ENCODE results near the gene PPP1R9A. TPM values are rescaled to one million over a fixed set of nuclear protein-coding genes. Genes with fewer than 3 reads are reported as not detected.

PPP1R9A gene
- total RNA-seq, 1 experiment from 2014 or later, result 13.5 TPM

GRCh38 chr7:94980418-94981142 is 73.2 kb downstream of the PPP1R9A start:
- Histone ChIP-seq H3K4me2 (ENCODE audit: low read length) (no peak overlapping the region), H3K9me3 (ENCODE audit: control insufficient read depth in 1 of 2, insufficient read depth in 1 of 2, low read depth in 1 of 2, low read length in 2 of 2) (no peaks in the 10 kb centered on the region), H4K20me1 (ENCODE audit: insufficient read depth) (no peaks in the 10 kb centered on the region; the same call in 1 of the 2 replicates), H3K4me1 (ENCODE audit: control insufficient read depth in 1 of 2, insufficient read depth in 2 of 2, low read length in 2 of 2) (no peaks in the 10 kb centered on the region), H3K79me2 (ENCODE audit: insufficient read depth, low read length) (no peaks in the 10 kb centered on the region; the same call in 1 of the 2 replicates), H3K9ac (ENCODE audit: low read length) (no peak overlapping the region), H3K27ac (ENCODE audit: low read depth, low read length) (no peak overlapping the region), H3K9me2 (ENCODE audit: insufficient read depth) (no peaks in the 10 kb centered on the region), H3K4me3 (replicated peaks in 1 of 2; ENCODE audit: low read depth in 1 of 2, low read length in 2 of 2) (no peak overlapping the region), H2AFZ (ENCODE audit: low read depth, low read length, poor library complexity, severe bottlenecking) (no peak overlapping the region), H3K36me3 (ENCODE audit: control insufficient read depth in 1 of 2, insufficient read depth in 2 of 2, low read length in 2 of 2) (no peaks in the 10 kb centered on the region), H3K27me3 (ENCODE audit: insufficient read depth, low read length) (no peaks in the 10 kb centered on the region)
- POLR2A ChIA-PET, result no interaction called here
- ATAC-seq (no peak), DNase-seq (ENCODE audit: low read depth, low spot score) (no peak)
- intact Hi-C loops (cut with micrococcal nuclease), result no loop called here
- no TSS peak for BruUV-seq (replicated peaks)
- CTCF ChIA-PET, result no interaction called here
- RAD21 ChIA-PET (ENCODE audit: low non-redundant PET in 1 of 2, low total read pairs in 2 of 2, uncharacterized antibody in 2 of 2, unreplicated experiment in 2 of 2), result no interaction called here
- TF ChIP-seq ATF3 (IDR thresholded peaks at IDR 0.05), result no peak
- no peak for TF ChIP-seq EZH2phosphoT487 (IDR thresholded peaks at IDR 0.05; ENCODE audit: borderline replicate concordance)
- no peak for TF ChIP-seq ELF1 (IDR thresholded peaks at IDR 0.05; ENCODE audit: borderline replicate concordance, low read depth)
- no peak for TF ChIP-seq FOSL1 (IDR thresholded peaks at IDR 0.05; ENCODE audit: low read depth)
- no peak for TF ChIP-seq CEBPB (IDR thresholded peaks at IDR 0.05; ENCODE audit: low read depth)
- TF ChIP-seq JUND (IDR thresholded peaks at IDR 0.05), result no peak
- TF ChIP-seq RAD21 (IDR thresholded peaks at IDR 0.05; ENCODE audit: low read depth), result no peak
- TF ChIP-seq SIN3A (IDR thresholded peaks at IDR 0.05; ENCODE audit: low read depth), result no peak
- no peak for TF ChIP-seq CBX3 (IDR thresholded peaks at IDR 0.05; ENCODE audit: low read depth)
- TF ChIP-seq SP1 (IDR thresholded peaks at IDR 0.05; ENCODE audit: low read depth), result no peak
- no peak for TF ChIP-seq EZH2 (IDR thresholded peaks at IDR 0.05)
- no peak for TF ChIP-seq ZNF274 (IDR thresholded peaks at IDR 0.05; ENCODE audit: low read depth, low read length)
- TF ChIP-seq MAX (IDR thresholded peaks at IDR 0.05), result no peak
